Uterus (tissue), 2 donors: Measurements from ENCODE around the gene KRTAP5-1.

Experiments used
- CTCF ChIP-seq, 4 experiments: fragments of 200-600 bp in 2 of 4; fragments of 450-650 bp in 2 of 4; sonication (generic) in 2 of 4; IDR thresholded peaks; one replicate each; pipeline ENCODE4 v1.5.1; 2016 to 2019; ENCODE audit warnings: antibody characterized with exemption in 4 of 4, mild to moderate bottlenecking in 2 of 4, moderate library complexity in 1 of 4
- POLR2A ChIP-seq, 2 donors: fragments of 450-650 bp; IDR thresholded peaks; one replicate each; pipeline ENCODE4 v1.6.1; 2016; ENCODE audit warnings: antibody characterized with exemption in 2 of 2, mild to moderate bottlenecking in 1 of 2, moderate library complexity in 1 of 2

GRCh38 chr11:1544536-1544935, 40.5 kb downstream of the KRTAP5-1 start:
- no peak for TF ChIP-seq CTCF (IDR thresholded peaks at IDR 0.05)
- no peak for TF ChIP-seq POLR2A (IDR thresholded peaks at IDR 0.05)
